Epithelial cell of prostate (primary cell): ENCODE measurements around the gene TBL1XR1.

Source experiments
- DNase-seq: peaks from one replicate; pipeline ENCODE4 v3.0.0-alpha.2; 2011; ENCODE audit warnings: low read depth, low spot score
- H3K27ac ChIP-seq: fragments of 450-650 bp; 2 replicates; pipeline ENCODE4 v1.5.1; 2017; ENCODE audit warnings: mild to moderate bottlenecking

TBL1XR1 gene

GRCh38 chr3:177119829-177120228 lies 77.5 kb downstream of the TBL1XR1 start:
- no peak for DNase-seq
- H3K27ac ChIP-seq: no peak overlapping the region

- H3K27ac ChIP-seq: no peak overlapping the region
- no peak for DNase-seq
Measured at GRCh38 chr3:177114253-177114652, 83.0 kb downstream of the TBL1XR1 start.

- DNase-seq: no peak
- H3K27ac ChIP-seq: peak overlapping the region; percentile 24
Measured at GRCh38 chr3:177111541-177111949, 85.7 kb downstream of the TBL1XR1 start.

GRCh38 chr3:177110895-177111294 lies 86.4 kb downstream of the TBL1XR1 start:
- no peak for DNase-seq
- peak overlapping the region; percentile 24 for H3K27ac ChIP-seq

- DNase-seq: no peak
- peak overlapping the region; percentile 24 for H3K27ac ChIP-seq
Measured at GRCh38 chr3:177110386-177110785, 86.9 kb downstream of the TBL1XR1 start.

- no peak for DNase-seq
- peak overlapping the region; percentile 24 for H3K27ac ChIP-seq
Measured at GRCh38 chr3:177109688-177110330, 87.5 kb downstream of the TBL1XR1 start.

- DNase-seq: no peak
- H3K27ac ChIP-seq: peak overlapping the region; percentile 1
Measured at GRCh38 chr3:177108648-177109047, 88.6 kb downstream of the TBL1XR1 start.

GRCh38 chr3:177107461-177108239 lies 89.6 kb downstream of the TBL1XR1 start:
- DNase-seq: no peak
- no peak overlapping the region for H3K27ac ChIP-seq

GRCh38 chr3:177106594-177106993 lies 90.7 kb downstream of the TBL1XR1 start:
- no peak for DNase-seq
- H3K27ac ChIP-seq: no peak overlapping the region

- H3K27ac ChIP-seq: no peak overlapping the region
- no peak for DNase-seq
Measured at GRCh38 chr3:177106184-177106583, 91.1 kb downstream of the TBL1XR1 start.

GRCh38 chr3:177105623-177106022 lies 91.7 kb downstream of the TBL1XR1 start:
- no peak for DNase-seq
- no peak overlapping the region for H3K27ac ChIP-seq

- no peak for DNase-seq
- no peak overlapping the region for H3K27ac ChIP-seq
Measured at GRCh38 chr3:177104299-177104992, 92.8 kb downstream of the TBL1XR1 start.

GRCh38 chr3:177102553-177102952 lies 94.7 kb downstream of the TBL1XR1 start:
- no peak for DNase-seq
- no peak overlapping the region for H3K27ac ChIP-seq

- H3K27ac ChIP-seq: no peak overlapping the region
- no peak for DNase-seq
Measured at GRCh38 chr3:177098551-177098950, 98.7 kb downstream of the TBL1XR1 start.

- no peak for DNase-seq
- H3K27ac ChIP-seq: no peak overlapping the region
Measured at GRCh38 chr3:177096615-177097014, 100.7 kb downstream of the TBL1XR1 start.

- no peak overlapping the region for H3K27ac ChIP-seq
- no peak for DNase-seq
Measured at GRCh38 chr3:177093966-177094365, 103.3 kb downstream of the TBL1XR1 start.

GRCh38 chr3:177089901-177090300 lies 107.4 kb downstream of the TBL1XR1 start:
- no peak overlapping the region for H3K27ac ChIP-seq
- no peak for DNase-seq

GRCh38 chr3:177089110-177089509 lies 108.2 kb downstream of the TBL1XR1 start:
- H3K27ac ChIP-seq: no peak overlapping the region
- no peak for DNase-seq

- no peak overlapping the region for H3K27ac ChIP-seq
- no peak for DNase-seq
Measured at GRCh38 chr3:177085794-177086193, 111.5 kb downstream of the TBL1XR1 start.

- H3K27ac ChIP-seq: no peak overlapping the region
- DNase-seq: no peak
Measured at GRCh38 chr3:177084616-177085015, 112.7 kb downstream of the TBL1XR1 start.

GRCh38 chr3:177080122-177080521 lies 117.2 kb downstream of the TBL1XR1 start:
- no peak overlapping the region for H3K27ac ChIP-seq
- DNase-seq: no peak
